Stimulated activated CD8-positive, alpha-beta memory T cell treated with anti-CD3 and anti-CD28 coated beads, Interleukin-7, amount 100 ng/mL, for 1 hour (primary cell): Measurements from ENCODE around the gene PAM.

Source experiments
- DNase-seq, 2 donors: peaks; one replicate each; pipeline ENCODE4 v3.0.0-alpha.2; 2020; ENCODE audit warnings: low read depth in 2 of 2

Gene PAM

GRCh38 chr5:102860035-102860434, 104.9 kb downstream of the PAM start:
- DNase-seq: no peak

- DNase-seq: no peak
Observed at GRCh38 chr5:102863058-102863457, 108.0 kb downstream of the PAM start.

GRCh38 chr5:102863764-102864560, 108.9 kb downstream of the PAM start:
- DNase-seq: no peak

- no peak for DNase-seq
Observed at GRCh38 chr5:102865171-102865509, 110.0 kb downstream of the PAM start.

- DNase-seq: peak in 1 of 2 donors; percentile 23
Observed at GRCh38 chr5:102865510-102866236, 110.6 kb downstream of the PAM start.

DNA sequence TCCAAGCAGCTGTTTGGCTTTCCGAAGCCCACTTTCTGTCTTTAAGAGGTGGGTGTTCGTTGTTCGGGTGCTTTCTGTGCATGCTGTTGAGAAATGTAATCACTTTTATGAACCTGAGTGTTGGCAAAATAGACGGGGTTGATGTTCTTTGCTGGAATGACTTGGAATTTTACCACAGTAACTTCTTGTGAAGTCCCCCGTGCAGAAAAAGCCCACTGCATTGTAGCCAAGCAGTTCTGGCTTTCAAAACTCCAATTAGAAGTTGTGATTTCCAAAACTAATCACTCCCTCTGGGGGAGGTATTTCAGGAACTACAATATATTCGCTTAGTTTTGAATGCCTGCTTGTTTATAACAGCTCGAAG, 111.1 kb downstream of the PAM start:
- DNase-seq: no peak

DNA sequence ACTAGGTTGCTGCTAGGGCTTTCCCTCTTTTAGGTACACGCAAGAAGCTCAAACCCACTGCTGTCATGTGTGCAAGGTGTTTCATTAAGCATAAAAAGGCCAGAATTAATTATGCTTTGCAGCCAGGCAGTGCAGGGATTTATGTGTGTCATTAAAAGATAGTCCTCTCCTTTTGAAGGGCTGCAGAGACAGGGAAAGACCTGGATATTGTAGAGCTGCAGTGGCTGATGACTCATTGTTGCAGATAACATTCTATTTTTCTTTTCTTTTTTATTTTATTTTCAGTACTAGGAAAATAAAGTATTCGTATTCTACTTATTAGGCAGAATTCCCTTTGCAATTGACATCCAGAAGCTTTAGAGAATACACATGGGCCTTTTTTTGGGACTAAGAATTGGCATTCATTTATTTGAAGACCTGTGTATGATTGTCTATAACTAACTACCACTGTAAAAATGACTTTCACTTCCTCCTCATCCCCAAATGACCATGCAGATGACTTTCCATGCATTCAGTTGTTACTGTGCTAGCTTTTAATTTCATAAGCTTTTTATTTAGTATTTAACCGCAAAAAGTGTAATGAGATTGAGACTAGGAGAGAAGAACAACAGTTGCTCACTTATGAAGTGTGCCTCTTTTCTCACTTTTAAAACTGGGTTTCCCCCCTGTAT, 113.0 kb downstream of the PAM start:
- no peak for DNase-seq

- no peak for DNase-seq
Observed at GRCh38 chr5:102869230-102869629, 114.1 kb downstream of the PAM start.

DNA sequence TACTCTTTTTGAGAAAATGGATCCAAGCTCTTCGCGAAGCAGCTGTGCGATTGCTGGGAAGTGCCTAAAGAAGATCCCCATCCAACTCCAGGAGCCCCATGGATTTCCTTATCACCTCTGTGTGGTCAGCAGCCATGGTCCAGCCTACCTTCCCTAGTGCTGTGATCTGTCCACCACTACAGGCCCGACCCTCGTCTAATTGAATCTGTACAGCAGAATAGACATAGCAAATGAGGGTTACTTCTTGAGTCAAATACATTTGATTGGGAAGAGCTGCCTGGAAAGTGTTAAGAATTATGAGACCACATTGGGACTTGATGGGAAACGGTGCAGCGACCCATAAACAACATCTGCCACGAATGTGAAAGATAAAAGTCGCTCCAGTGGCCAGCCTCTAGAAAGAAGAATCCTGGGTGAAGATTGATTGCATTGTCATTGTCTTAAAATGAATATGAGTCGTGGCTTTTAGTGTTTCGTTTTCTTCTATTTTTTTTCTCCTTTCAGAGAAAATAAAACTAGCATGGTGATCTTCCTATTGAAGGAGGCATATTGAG, 118.4 kb downstream of the PAM start:
- DNase-seq: no peak

- DNase-seq: no peak
Observed at GRCh38 chr5:102874054-102874453, 118.9 kb downstream of the PAM start.

DNA sequence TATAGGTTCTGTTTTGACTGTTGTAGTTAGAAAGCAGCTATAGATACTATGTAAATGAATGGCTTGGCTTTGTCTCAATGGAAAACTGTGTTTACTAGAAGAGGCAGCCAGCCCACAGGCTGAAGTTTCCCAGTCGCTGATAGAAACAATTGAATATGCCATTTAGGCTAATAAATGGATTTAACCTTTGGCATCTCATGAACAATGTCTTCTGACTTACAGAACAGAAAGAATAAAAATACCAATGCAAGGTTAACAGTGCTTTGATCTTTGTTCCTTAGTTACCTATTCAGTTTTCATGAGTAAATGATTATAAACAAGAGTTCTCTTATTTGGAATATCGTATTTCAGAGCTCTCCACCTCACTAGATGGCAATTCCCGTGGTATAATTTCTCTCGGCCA, 120.6 kb downstream of the PAM start:
- no peak for DNase-seq

DNA sequence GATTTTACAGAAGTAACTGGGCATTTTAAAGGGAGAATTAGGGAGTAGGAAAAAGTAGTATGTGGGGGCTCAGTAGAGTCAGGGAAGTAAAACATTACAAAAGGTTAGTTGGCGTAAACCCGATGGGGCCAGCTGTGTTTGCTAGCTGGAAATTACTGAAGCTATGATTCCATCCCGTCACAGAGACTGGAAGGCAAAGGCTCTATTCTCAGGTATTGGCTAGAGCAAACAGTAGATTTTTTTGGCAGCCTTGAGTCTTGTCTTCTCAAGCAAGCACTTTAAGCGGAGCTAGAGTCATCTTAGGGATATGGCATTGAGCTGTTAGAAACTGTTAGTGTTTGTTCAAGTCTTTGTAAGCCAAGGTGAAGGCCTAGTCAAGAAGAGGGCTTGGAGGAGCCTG, 121.5 kb downstream of the PAM start:
- DNase-seq: no peak

- DNase-seq: no peak
Observed at GRCh38 chr5:102879741-102880140, 124.6 kb downstream of the PAM start.

DNA sequence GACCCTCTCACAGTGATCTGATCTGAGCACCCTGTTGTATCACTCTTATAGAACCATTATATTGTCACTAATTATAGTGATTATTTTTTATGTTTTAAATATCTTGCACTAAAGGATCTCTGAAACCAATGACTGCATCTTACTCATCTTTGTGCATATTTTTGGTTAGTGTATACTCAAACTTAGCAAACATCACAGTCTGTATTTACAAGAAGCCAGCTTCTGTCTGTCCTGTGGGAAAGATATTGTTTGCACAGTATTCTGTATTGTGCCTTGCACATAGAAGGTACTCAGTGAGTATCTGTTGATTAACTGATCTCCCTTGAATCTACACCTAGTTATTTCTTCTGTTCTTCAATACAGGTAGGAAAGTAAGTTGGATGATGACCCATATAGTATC, 131.5 kb downstream of the PAM start:
- no peak for DNase-seq

- no peak for DNase-seq
Observed at GRCh38 chr5:102888483-102888882, 133.4 kb downstream of the PAM start.

DNA sequence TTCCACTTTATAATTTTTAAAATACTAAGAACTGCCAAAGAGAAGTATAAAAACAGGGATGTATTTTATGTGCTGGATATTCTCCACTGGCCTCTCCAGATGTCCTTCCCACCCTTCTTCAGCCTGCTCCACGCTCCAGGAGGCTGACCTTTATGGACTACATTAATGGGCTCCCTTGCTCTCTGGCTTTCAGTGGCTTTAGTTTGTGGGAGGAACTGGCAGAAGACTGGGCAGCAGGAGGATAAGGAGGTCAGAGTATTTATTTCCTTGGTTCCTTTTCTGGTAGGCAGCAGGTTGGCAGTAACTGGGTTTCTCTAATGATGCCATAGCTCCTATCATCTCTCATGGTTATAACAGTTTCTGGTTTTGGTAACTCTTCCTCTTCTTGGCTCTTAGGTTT, 133.9 kb downstream of the PAM start:
- no peak for DNase-seq

DNA sequence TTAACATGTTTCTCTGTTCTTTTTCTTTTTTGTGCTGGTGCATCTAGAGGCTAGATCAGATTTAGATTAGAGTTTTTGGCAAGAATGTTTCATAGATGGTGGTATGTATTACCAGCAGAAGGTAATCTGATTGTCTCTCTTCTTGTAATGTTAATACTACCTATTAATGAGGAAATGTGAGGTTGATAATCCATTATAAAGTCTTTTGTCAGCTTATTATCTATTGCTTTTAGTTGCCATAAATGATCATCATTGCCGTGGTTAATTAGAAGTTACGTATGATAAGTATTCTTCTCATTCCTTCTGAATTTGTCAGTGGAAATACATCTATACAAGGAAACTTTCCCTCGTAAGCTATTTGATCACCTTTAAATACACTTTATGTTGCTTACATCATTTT, 135.0 kb downstream of the PAM start:
- DNase-seq: no peak

GRCh38 chr5:102891175-102891574, 136.1 kb downstream of the PAM start:
- no peak for DNase-seq

DNA sequence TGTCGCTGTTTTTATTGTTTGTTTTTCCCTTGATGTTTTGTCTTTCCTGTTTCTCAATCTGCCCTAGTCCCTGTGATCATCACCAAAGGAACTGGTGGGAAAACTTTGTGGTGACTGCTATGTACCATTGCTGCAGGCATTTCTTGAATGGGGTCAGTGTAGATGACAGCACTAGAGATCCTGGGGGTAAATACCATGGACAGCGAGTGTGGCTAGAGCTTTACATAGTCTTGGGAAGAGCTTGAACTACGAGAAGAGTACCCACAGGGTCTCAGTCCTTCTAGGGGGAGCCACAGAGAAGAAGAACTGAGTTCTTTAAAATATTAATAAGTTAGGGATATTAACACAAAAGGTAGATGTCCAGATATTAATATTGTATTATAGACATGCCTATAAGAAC, 138.8 kb downstream of the PAM start:
- no peak for DNase-seq

- DNase-seq: no peak
Observed at GRCh38 chr5:102895234-102895633, 140.1 kb downstream of the PAM start.

GRCh38 chr5:102895976-102896375, 140.9 kb downstream of the PAM start:
- DNase-seq: no peak

- no peak for DNase-seq
Observed at GRCh38 chr5:102901424-102902134, 146.5 kb downstream of the PAM start.
